GM18868 (cell line): ENCODE measurements around the gene SPEF1.

Experiments
- ATAC-seq: cut with Tn5 transposase; IDR thresholded peaks from one replicate; pipeline ENCODE4 v1.9.1; 2021; ENCODE audit warnings: mild to moderate bottlenecking, moderate library complexity; ENCODE audit not compliant: unreplicated experiment

Gene SPEF1

GRCh38 chr20:3751305-3751674 is 30.0 kb downstream of the SPEF1 start:
- ATAC-seq: no peak

- ATAC-seq: no peak
These were observed 31.3 kb downstream of the SPEF1 start for GRCh38 chr20:3749689-3750531.

GRCh38 chr20:3749087-3749688 is 32.1 kb downstream of the SPEF1 start:
- no peak for ATAC-seq

GRCh38 chr20:3748073-3748472 is 33.2 kb downstream of the SPEF1 start:
- no peak for ATAC-seq

- no peak for ATAC-seq
These were observed 33.8 kb downstream of the SPEF1 start for GRCh38 chr20:3747471-3747870.

- no peak for ATAC-seq
These were observed 35.5 kb downstream of the SPEF1 start for GRCh38 chr20:3745686-3746173.

- ATAC-seq: peak; percentile 52
These were observed 36.2 kb downstream of the SPEF1 start for GRCh38 chr20:3744806-3745685.

GRCh38 chr20:3744037-3744436 is 37.2 kb downstream of the SPEF1 start:
- no peak for ATAC-seq

- no peak for ATAC-seq
These were observed 38.0 kb downstream of the SPEF1 start for GRCh38 chr20:3743251-3743650.

GRCh38 chr20:3741836-3742458 is 39.3 kb downstream of the SPEF1 start:
- no peak for ATAC-seq

GRCh38 chr20:3740615-3741301 is 40.5 kb downstream of the SPEF1 start:
- ATAC-seq: no peak

GRCh38 chr20:3739926-3740451 is 41.3 kb downstream of the SPEF1 start:
- no peak for ATAC-seq

GRCh38 chr20:3739054-3739925 is 42.0 kb downstream of the SPEF1 start:
- ATAC-seq: no peak

GRCh38 chr20:3738111-3739053 is 42.9 kb downstream of the SPEF1 start:
- no peak for ATAC-seq

GRCh38 chr20:3735768-3736167 is 45.5 kb downstream of the SPEF1 start:
- no peak for ATAC-seq

- no peak for ATAC-seq
These were observed 47.0 kb downstream of the SPEF1 start for GRCh38 chr20:3734111-3734843.
